PFSK-1 (cell line): Measurements from ENCODE around the gene PROM1.

Experiments used
- POLR2AphosphoS5 ChIP-seq: IDR thresholded peaks from 2 replicates; pipeline ENCODE4 v1.6.1; 2012; ENCODE audit warnings: low read depth, mild to moderate bottlenecking, control low read depth, low read length, moderate library complexity
- SIN3A ChIP-seq: IDR thresholded peaks from 2 replicates; pipeline ENCODE4 v1.6.1; 2012; ENCODE audit warnings: mild to moderate bottlenecking, low read length, moderate library complexity, borderline replicate concordance; ENCODE audit not compliant: insufficient read depth
- TAF1 ChIP-seq: IDR thresholded peaks from 2 replicates; pipeline ENCODE4 v1.6.1; 2012; ENCODE audit warnings: low read length, control low read depth, borderline replicate concordance; ENCODE audit not compliant: insufficient read depth
- TF ChIP-seq, protein P1 (sequence below), 2 experiments: IDR thresholded peaks; 2 replicates each; pipeline versions ENCODE4 v1.6.1 to v1.8.0; 2011 to 2012; ENCODE audit warnings: low read depth in 2 of 2, low read length in 2 of 2, control low read depth in 1 of 2, inconsistent platforms in 1 of 2, mild to moderate bottlenecking in 1 of 2, moderate library complexity in 1 of 2; ENCODE audit not compliant: insufficient read depth in 1 of 2

DNA sequence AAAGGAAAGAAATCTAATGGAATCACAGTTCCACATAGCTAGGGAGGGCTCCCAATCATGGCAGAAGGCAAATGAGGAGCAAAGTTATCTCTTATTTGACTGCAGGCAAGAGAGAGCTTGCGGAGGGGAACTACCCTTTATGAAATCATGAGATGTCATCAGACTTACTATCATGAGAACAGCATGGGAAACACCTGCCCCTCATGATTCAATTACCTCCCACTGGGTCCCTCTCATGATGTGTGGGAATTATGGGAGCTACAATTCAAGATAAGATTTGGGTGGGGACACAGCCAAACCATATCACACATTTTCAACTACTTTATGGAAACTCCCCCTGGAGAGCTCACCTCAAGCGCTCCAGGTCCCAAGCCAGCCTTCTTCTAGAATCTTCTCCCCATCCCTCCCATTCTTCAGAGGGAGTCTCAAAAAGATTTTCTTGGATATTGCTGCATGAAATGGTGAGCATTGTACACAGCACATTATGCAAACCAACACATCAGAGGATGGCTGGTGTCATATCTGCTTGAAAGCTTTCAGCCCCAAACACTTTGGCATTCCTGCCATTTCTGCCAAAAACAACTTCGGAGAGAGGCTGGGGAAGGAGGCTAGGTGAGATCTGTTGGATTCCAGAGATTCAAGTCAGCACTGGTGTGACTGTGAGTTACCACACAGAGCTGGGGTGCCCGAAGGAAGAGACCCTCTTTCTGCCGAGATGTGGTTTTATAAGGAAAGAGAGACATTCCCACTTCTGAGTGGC, 152.2 kb downstream of the PROM1 start:
- no peak for TF ChIP-seq TAF1
- no peak for TF ChIP-seq POLR2AphosphoS5
- TF ChIP-seq, protein P1, sequence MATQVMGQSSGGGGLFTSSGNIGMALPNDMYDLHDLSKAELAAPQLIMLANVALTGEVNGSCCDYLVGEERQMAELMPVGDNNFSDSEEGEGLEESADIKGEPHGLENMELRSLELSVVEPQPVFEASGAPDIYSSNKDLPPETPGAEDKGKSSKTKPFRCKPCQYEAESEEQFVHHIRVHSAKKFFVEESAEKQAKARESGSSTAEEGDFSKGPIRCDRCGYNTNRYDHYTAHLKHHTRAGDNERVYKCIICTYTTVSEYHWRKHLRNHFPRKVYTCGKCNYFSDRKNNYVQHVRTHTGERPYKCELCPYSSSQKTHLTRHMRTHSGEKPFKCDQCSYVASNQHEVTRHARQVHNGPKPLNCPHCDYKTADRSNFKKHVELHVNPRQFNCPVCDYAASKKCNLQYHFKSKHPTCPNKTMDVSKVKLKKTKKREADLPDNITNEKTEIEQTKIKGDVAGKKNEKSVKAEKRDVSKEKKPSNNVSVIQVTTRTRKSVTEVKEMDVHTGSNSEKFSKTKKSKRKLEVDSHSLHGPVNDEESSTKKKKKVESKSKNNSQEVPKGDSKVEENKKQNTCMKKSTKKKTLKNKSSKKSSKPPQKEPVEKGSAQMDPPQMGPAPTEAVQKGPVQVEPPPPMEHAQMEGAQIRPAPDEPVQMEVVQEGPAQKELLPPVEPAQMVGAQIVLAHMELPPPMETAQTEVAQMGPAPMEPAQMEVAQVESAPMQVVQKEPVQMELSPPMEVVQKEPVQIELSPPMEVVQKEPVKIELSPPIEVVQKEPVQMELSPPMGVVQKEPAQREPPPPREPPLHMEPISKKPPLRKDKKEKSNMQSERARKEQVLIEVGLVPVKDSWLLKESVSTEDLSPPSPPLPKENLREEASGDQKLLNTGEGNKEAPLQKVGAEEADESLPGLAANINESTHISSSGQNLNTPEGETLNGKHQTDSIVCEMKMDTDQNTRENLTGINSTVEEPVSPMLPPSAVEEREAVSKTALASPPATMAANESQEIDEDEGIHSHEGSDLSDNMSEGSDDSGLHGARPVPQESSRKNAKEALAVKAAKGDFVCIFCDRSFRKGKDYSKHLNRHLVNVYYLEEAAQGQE (IDR thresholded peaks at IDR 0.05; ENCODE audit: insufficient read depth in 1 of 2, low read depth in 2 of 2, low read length in 2 of 2): no peak
- TF ChIP-seq SIN3A: no peak
